ENCODE measurements around the gene GCH1.
"Not testable (repeated sequence)": the region's sequence is repeated elsewhere in the genome, so short reads cannot be mapped to it uniquely, and the experiment has no call there.

Gene GCH1

DNA sequence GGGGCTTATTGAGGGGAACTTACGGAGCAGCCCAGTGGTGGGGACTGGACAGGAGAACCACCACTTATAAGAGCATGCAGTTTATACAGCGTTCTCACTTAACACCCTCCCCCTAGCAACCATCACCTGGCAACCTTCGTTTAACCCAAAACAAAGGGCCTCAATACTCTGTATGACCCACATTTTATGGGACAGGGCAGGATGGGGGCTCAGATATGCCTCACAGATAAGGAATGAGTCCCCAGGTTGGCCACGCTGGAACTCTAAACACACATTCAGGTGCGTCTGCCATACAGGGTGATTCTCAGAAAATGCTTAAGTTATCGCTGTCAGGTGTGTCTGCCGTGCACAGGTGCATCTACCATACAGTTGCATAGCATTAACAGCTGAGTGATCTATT lies 99.2 kb downstream of the GCH1 start:
- DNase-seq, result no peak

GRCh38 chr14:54801482-54801881 lies 101.1 kb downstream of the GCH1 start:
- not testable (repeated sequence) for DNase-seq

DNA sequence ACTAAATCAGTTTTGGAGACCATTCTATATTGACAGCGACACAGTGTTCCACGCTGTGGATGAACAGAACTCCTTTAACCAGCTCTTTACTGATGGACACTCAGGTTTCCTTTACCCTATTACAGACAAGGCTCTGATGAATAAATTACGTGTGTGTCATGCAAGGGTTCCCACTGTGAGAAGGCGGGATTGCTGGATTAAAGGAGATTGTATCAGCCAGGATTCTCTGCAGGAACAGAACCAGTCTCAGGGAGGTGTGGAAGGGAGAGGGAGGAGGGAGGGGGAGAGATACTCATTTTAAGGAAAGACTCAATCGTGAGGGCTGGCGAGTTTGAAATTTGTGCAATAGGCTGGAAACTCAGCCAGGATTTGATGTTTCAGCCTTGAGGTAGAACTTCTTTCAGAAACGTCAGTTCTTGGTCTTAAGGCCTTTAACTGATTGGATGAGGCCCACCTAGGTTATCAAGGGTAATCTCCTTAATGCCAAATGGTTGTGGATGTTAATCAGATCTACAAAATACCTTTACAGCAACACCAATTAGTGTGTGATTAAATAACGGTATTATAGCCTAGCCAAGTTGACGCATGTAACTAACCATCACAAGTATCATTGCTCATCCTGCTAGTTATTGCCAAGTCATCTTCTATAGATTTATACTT lies 104.0 kb downstream of the GCH1 start:
- DNase-seq, result no peak

GRCh38 chr14:54797986-54798385 lies 104.6 kb downstream of the GCH1 start:
- DNase-seq, result no peak

GRCh38 chr14:54797556-54797955 lies 105.1 kb downstream of the GCH1 start:
- no peak for DNase-seq

GRCh38 chr14:54796961-54797360 lies 105.7 kb downstream of the GCH1 start:
- no peak for DNase-seq

- DNase-seq, result no peak
Observed at GRCh38 chr14:54794796-54795195, 107.8 kb downstream of the GCH1 start.

- DNase-seq, result no peak
Observed at GRCh38 chr14:54794159-54794558, 108.5 kb downstream of the GCH1 start.

- no peak for DNase-seq
Observed at GRCh38 chr14:54792288-54792687, 110.3 kb downstream of the GCH1 start.

Measured in amygdala (tissue), 56 donors.